Stimulated activated naive CD4-positive, alpha-beta T cell treated with Interleukin-2 at 50 U/mL for 16 hours (primary cell): ENCODE results near the gene PDC.

Experiments used
- DNase-seq: peaks from one replicate; lab custom pipeline; 2025; lab: John Stamatoyannopoulos, UW

The PDC gene

GRCh38 chr1:186461014-186461413 is at the start of gene PDC:
Gene PDC (minus strand): TSS chr1:186461114. CDS start chr1:186449459, 11,655 bp downstream.
- DNase-seq, result no peak

DNA sequence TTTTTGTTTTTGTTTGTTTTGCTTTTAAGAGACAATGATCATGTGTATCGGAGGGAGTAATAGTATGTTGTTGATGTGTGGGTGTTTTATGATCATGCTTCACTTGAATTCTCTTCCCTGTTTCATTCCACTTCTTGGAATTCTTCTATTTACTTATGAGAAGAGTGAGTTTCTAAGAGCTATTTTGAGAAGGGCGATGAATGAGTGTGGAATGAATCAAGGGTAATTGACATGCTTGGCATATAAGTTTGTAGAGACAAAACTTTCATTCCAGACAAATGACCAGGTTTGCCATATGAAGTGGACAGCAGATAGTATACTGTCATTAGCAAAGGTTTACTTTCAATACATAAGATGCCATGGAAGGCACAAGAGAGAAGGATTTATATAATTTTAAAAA is 42.3 kb upstream of the PDC start:
- no peak for DNase-seq

DNA sequence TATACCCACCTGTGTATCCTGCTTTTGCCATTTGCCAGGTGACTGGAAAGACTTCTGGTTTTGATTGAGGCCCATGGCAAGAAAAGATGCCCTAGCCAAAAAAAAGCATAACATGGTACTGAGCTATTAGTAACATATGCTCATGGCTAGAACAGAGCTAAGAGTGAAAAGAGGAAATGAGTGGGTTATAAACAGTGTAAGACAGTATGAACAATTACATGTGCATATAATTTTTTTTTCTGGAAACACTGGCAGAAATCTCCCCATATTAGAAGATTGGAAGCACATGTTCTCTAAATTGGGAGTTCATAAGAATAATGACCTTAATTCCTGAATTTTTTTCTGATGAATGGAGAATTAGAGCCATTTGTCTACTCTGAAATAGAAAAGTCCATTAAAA is 41.2 kb upstream of the PDC start:
- no peak for DNase-seq

GRCh38 chr1:186500804-186501203 is 39.9 kb upstream of the PDC start:
- no peak for DNase-seq

DNA sequence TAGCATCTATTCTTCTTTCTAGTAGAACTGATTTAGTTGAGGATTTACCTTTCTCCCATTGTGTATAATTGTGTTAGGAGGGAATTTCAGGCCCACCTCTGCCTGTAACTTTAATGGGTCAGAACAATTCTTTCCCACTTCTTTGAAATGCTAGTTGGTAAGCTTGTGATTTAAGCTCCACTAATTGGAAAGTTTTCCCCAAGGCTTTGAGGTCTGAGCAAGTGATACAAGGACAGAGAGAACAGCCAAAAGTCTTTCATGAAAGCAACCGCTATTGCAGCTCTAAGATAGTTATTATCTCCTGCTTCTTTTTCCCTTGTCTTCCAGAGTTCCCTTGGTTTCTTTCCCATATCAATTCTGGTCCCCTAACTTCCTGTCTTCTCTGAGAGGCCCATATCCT is 38.7 kb upstream of the PDC start:
- no peak for DNase-seq

DNA sequence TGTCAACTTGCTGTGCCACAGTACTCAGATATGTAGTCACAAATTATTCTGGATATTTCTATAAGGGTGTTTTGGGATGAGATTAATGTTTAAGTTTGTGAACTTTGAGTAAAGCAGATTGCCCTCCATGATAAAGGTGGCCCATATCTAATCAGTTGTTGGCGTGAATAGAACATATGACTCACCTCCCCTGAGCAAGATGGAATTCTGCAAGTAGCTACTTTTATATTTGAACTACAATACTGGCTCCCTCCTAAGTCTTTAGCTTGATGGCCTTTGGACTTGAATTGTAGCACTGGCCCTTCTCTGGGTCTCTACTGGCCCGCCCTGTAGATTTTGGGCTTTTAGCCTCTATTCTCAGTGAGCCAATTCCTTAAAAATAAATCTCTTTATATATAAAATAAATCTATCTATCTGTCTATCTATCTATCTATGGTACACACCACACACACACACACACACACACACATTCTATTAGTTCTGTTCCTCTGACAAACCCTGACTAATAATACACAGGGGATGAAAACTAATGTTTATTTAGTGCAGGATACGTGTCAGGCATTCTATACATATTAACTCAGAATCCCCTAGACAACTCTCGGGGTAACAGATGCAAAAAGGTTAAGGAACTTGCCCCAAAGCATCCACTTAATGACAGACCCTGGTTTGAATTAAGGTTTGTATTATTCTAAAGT is 37.9 kb upstream of the PDC start:
- DNase-seq, result no peak

- DNase-seq, result no peak
Measured at GRCh38 chr1:186498071-186498470, 37.2 kb upstream of the PDC start.

DNA sequence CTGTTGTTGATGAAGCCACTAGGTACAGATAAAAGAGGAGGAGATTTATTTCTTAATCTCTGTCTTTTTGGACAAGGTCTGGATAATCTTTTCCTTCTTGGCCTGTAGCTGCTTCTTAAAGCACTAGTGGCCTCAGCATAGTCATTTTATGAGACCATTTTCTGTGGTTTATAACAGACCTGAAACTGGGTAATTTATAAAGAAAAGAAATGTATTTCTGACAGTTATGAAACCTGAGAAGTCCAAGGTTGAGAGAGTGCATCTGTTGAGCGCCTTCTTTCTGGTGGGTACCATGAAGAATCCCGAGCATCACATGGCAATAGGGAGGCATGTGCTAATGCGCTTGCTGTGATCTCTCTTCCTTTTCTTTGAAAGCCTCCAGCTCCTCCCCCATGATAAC is 36.7 kb upstream of the PDC start:
- no peak for DNase-seq

DNA sequence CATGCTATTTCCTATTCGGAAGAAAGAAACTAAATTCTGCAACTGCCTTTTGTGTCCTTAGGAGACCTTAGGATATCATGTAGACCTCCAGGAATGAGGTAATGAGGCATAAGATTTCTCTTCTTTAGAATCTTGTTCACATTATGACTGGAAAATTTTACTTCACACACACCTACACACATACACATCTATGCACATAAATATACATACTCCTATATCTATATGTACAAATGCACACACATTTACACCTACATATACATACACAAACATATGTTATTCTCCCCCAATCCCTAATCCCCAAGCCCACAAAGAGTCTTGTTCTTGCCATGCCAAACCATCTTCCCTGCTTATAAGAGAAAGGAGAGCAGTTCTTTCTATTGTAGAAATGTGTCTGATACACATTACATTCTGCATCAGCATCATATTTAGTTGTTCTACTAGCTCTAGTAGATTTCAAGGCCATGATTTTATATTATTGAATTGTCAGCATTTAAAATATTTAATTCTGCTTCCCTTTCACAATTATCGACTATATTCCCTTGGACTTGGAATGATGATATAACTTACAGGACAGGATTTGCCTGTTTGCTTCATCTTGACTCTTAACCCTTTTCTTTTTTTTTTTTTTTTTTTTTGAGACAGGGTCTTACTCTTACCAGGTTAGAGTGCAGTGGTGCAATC is 35.4 kb upstream of the PDC start:
- no peak for DNase-seq

- DNase-seq, result no peak
Measured at GRCh38 chr1:186494832-186495271, 33.9 kb upstream of the PDC start.

GRCh38 chr1:186492531-186493291 is 31.8 kb upstream of the PDC start:
- DNase-seq, result no peak

DNA sequence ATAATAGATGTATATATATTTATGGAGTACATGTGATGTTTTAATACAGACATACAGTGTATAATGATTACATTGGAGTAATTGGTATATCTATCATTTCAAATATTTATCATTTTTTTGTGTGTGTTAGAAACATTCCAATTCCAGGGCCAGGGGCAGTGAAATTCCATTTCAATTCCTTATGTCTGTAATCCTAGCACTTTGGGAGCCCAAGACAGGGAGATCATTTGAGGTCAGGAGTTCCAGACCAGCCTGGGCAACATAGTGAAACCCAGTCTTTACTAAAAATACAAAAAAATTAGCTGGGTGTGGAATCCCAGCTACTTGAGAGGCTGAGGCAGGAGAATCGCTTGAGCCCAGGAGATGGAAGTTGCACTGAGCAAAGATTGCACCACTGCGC is 30.4 kb upstream of the PDC start:
- no peak for DNase-seq

DNA sequence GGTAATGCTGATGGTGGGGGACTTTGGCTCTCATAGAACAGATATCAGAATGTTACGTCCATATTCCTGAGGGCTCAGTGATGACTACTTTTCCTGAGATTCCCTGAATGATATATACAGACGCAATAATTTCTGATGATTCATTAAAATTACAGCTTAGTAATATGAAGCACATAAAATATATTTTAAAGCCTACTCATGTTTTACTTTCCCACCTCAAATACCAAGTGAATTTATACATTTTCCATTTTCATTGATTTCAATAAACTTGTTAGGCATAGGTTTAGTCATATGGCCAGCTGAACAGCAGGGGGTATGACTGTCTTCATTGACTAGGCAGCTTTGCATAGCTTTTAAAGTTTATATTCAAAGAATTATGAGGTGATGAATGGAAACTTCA is 26.2 kb upstream of the PDC start:
- no peak for DNase-seq

DNA sequence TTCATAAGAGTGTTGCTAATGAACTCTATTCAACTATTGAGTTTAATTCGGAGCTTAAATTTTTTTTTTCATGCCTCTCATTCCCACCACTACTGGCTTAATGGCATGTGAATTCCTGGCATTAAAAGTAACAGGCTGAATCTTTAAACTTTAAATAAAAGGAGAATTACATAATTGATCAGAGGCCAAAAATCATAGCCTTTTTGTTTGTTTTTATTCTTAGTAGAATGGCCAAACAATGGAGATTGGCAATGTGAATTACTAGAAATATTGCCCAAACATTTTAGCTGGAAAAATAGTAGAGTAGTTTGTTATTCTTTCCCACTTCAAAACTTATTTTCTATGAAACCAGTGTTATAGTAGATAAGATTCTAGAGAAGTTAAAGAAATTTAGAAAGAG is 25.1 kb upstream of the PDC start:
- DNase-seq, result no peak

- DNase-seq, result no peak
Measured at GRCh38 chr1:186483561-186483960, 22.6 kb upstream of the PDC start.

DNA sequence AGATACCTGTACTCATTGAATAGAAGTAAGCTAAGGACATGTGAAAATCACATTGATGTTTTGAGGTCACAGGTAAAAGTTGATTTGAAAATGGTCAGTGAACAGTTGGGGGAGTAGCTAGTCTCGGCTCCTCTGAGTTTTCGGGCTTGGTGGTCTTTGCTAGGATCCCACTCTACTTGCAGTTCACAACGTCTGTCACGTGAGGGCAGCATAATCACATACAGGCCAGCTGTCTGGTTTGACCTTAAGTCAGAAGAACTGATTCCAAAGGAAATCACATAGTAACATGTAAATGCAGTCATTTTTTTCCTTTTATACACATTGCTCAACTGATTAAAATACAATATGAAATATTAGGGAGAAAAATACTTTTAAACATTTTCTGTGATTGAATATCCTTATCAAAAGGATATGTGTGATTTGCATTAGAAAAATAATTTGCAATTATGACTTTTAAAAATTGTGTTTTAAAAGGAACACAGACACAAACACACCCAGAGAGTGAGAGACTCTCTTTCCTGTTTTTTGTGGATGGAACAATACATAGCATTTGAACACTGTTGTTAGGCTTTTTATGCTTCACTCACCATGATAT is 21.8 kb upstream of the PDC start:
- DNase-seq, result no peak

DNA sequence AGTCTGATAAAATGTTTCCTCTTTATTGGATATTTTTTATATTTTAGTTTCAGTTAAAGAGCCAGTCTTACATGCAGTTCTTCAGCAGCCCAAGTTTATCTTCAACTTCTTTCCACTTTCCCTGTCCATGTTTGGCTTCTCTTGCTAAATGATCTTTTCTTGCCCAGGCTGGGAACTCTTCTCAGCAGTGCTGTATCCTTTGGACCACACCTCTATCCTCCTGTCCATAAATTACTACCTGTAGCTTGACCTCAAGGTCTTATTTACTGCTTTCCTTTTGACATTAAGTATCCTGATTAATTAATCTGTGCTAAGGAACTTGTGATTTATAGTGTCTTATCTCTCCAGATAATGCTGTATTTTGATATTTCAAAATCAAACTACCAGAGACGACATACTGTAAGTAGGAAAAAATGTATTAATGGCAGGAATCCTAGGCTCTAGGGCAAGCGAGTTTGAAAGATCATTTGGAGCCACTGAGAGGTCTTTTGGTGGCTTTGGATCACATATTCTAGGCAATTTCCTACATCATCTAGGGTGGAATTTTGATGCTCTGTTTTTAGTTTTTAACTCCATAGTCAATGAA is 20.5 kb upstream of the PDC start:
- DNase-seq, result no peak

DNA sequence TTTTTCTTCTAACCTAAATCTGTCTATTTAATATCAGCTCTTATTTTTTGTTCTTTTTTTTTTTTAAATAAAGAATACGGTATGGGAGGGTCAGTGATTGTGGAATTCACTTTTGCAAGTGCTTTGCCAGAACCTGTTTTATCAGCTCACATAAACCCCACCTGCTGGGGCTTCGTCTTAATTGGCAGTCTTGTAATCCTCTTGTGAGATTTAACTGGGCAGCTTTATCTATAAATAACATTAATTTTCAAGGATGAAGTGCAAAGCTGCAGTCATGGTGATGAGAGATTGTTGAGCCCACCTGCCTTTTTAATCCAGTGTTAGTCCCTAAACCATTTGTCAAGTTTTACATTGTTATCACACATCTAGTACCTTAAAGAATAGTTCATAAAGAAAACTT is 18.2 kb upstream of the PDC start:
- no peak for DNase-seq

GRCh38 chr1:186476264-186477040 is 15.5 kb upstream of the PDC start:
- DNase-seq, result no peak

GRCh38 chr1:186474208-186474607 is 13.3 kb upstream of the PDC start:
- no peak for DNase-seq

DNA sequence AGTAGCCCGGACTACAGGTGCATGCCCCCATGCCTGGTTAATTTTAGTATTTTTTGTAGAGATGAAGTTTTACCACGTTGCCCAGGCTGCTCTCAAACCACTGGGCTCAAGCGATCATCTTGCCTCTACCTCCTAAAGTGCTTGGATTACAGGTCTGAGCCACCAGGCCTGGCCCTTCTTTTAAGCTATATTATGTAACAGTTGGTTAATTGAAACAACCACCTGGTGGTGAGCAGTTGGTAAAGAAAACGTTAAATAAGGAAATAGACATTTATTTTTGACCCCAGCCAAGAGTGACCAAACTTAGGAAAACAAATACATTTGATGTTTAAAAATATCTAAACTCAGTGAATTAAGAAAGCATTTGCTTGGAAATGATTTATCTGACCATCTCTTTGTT is 12.1 kb upstream of the PDC start:
- DNase-seq, result no peak

GRCh38 chr1:186465946-186466345 is 5.0 kb upstream of the PDC start:
- no peak for DNase-seq
